ENCODE results near the gene RYR3. TPM values are rescaled to one million over a fixed set of nuclear protein-coding genes. Genes with fewer than 3 reads are reported as not detected.

RYR3 gene
- total and polyA plus RNA-seq, 10 of the 15 experiments (the other 5 are each of a cell fraction or from before 2014, with no cell fraction given) = under 0.01 to 0.44 (median 0.16) TPM; not detected in 5

DNA sequence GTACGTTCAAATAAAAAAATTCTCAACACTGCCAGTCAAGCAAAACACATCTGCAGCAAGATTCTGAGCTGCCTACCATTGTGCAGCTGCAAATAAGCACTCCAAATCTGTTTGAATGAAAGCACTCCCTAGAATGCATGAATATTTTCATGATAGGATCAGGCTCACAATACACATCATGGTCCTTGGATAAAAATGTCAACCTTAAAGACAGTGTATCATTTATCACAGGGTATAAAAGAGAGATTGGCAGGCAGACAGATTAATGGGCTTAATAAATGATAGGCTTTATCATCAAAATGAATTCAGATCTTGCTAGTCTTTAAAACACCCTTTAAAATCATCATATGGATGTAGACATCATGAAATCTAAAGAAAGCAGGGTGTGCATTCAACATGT, 9.2 kb downstream of the RYR3 start (continued):
- TF ChIP-seq SRF (IDR thresholded peaks at IDR 0.05; ENCODE audit: low read depth in 2 of 2, low read length in 2 of 2) = no peak

DNA sequence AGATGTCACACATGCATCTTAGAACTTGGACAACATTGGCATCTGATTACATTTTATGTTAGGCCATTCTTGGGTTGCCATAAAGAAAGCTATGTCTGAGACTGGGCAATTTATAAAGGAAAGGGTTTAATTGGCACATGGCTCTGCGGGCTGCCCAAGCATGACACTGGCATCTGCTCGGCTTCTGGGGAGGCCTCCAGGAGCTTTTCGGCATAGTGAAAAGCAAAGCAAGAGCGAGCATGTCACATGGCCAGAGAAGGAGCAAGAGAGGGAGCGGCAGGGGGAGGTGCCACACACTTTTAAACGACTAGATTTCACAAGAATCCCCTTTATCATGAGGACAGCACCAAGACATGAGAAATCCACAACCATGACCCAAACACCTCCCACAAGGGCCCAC, 11.3 kb downstream of the RYR3 start:
- no peak overlapping the region for H3K27ac ChIP-seq (ENCODE audit: control insufficient read depth, insufficient read depth)
- DNase-seq (ENCODE audit: low read depth, low spot score) (no peak), FAIRE-seq (no peak), ATAC-seq (no peak)
- no TSS peak for BruUV-seq (replicated peaks)
- H3K27me3 ChIP-seq (replicated peaks in 1 of 2; ENCODE audit: control insufficient read depth in 2 of 2, insufficient read depth in 2 of 2, low read length in 1 of 2) = peaks cover 0 to 5% of the 10 kb centered on the region in 2 experiments; a peak in 3 of 4 replicates
- in situ Hi-C loops (cut with MboI) (no loop called here), intact Hi-C loops (cut with micrococcal nuclease; ENCODE audit: unreplicated experiment) (no loop called here)
- no peak overlapping the region for H3K4me3 ChIP-seq
- ChIA-PET POLR2A (no interaction called here), SMC1A (ENCODE audit: uncharacterized antibody, unreplicated experiment) (interaction anchor here (1.3 to 2.5 kb wide), 2 partner anchors 9 to 22 kb away, joined by 6 to 20 read pairs; no protein-coding TSS in a partner anchor), RAD21 (ENCODE audit: unreplicated experiment) (interaction anchor here (1.7 to 2.7 kb wide), 2 partner anchors 9 to 22 kb away, joined by 8 to 13 read pairs; no protein-coding TSS in a partner anchor), CTCF (interaction anchor here (1.2 to 2.6 kb wide), 4 partner anchors 8 to 31 kb away, joined by 3 to 16 read pairs (median 6); no protein-coding TSS in a partner anchor)
- H3K9me3 ChIP-seq (replicated peaks; ENCODE audit: control insufficient read depth, insufficient read depth, low read length) = no peaks in the 10 kb centered on the region; the same call in 2 of the 3 replicates
- WGBS (ENCODE audit: insufficient coverage, insufficient replicate concordance, low lambda C conversion rate, missing lambda C conversion rate) = 46% methylated on average over 6 of the region's 6 CpGs
- H4K20me1 ChIP-seq (ENCODE audit: control insufficient read depth, insufficient read depth) = no peaks in the 10 kb centered on the region
- H3K9ac ChIP-seq (ENCODE audit: control insufficient read depth, insufficient read depth, low read length) = no peak overlapping the region
- no peak overlapping the region for H2AFZ ChIP-seq (ENCODE audit: control insufficient read depth, low read depth, low read length)
- H3K79me2 ChIP-seq (ENCODE audit: control insufficient read depth, insufficient read depth, low read length) = no peaks in the 10 kb centered on the region
- no peak overlapping the region for H3K4me2 ChIP-seq (ENCODE audit: control insufficient read depth, insufficient read depth)
- peaks cover 4% of the 10 kb centered on the region; the same call in 1 of the 2 replicates for H3K4me1 ChIP-seq (ENCODE audit: control insufficient read depth, insufficient read depth, low read length)
- H3K36me3 ChIP-seq (ENCODE audit: control insufficient read depth in 2 of 2, insufficient read depth in 2 of 2, low read length in 1 of 2) = no peaks in the 10 kb centered on the region
- no peak for TF ChIP-seq HDAC6 (IDR thresholded peaks at IDR 0.05; ENCODE audit: unreplicated experiment)
- TF ChIP-seq YBX1 (IDR thresholded peaks at IDR 0.05) = no peak
- no peak for TF ChIP-seq IKZF2 (IDR thresholded peaks at IDR 0.05)
- TF ChIP-seq, protein P1, sequence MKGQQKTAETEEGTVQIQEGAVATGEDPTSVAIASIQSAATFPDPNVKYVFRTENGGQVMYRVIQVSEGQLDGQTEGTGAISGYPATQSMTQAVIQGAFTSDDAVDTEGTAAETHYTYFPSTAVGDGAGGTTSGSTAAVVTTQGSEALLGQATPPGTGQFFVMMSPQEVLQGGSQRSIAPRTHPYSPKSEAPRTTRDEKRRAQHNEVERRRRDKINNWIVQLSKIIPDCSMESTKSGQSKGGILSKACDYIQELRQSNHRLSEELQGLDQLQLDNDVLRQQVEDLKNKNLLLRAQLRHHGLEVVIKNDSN (IDR thresholded peaks at IDR 0.05; ENCODE audit: borderline replicate concordance, extremely low read length, insufficient read depth, low read depth, low read length) = no peak
- TF ChIP-seq, protein P2, sequence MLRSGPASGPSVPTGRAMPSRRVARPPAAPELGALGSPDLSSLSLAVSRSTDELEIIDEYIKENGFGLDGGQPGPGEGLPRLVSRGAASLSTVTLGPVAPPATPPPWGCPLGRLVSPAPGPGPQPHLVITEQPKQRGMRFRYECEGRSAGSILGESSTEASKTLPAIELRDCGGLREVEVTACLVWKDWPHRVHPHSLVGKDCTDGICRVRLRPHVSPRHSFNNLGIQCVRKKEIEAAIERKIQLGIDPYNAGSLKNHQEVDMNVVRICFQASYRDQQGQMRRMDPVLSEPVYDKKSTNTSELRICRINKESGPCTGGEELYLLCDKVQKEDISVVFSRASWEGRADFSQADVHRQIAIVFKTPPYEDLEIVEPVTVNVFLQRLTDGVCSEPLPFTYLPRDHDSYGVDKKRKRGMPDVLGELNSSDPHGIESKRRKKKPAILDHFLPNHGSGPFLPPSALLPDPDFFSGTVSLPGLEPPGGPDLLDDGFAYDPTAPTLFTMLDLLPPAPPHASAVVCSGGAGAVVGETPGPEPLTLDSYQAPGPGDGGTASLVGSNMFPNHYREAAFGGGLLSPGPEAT (IDR thresholded peaks at IDR 0.05; ENCODE audit: low read depth) = no peak
- no peak for TF ChIP-seq SREBF2 (IDR thresholded peaks at IDR 0.05; ENCODE audit: low read length)
- TF ChIP-seq TARDBP (IDR thresholded peaks at IDR 0.05; ENCODE audit: borderline replicate concordance) = no peak
- no peak for TF ChIP-seq BCL11A (IDR thresholded peaks at IDR 0.05; ENCODE audit: low read depth, low read length)
- TF ChIP-seq NR2C1 (IDR thresholded peaks at IDR 0.05) = no peak
- TF ChIP-seq TCF3 (IDR thresholded peaks at IDR 0.05; ENCODE audit: borderline replicate concordance, insufficient read depth, low read depth, low read length) = no peak
- TF ChIP-seq MTA3 (IDR thresholded peaks at IDR 0.05; ENCODE audit: borderline replicate concordance, low read length) = no peak
- no peak for TF ChIP-seq SMC3 (IDR thresholded peaks at IDR 0.05; ENCODE audit: borderline replicate concordance, low read length)
- no peak for TF ChIP-seq ESRRA (IDR thresholded peaks at IDR 0.05; ENCODE audit: low read length)
- no peak for TF ChIP-seq ZSCAN29 (IDR thresholded peaks at IDR 0.05)
- no peak for TF ChIP-seq CEBPB (IDR thresholded peaks at IDR 0.05; ENCODE audit: borderline replicate concordance in 1 of 2, low read depth in 2 of 2, low read length in 2 of 2)
- TF ChIP-seq BRCA1 (IDR thresholded peaks at IDR 0.05; ENCODE audit: low read depth, low read length) = no peak
- no peak for TF ChIP-seq RFX5 (IDR thresholded peaks at IDR 0.05; ENCODE audit: low read depth, low read length)
- no peak for TF ChIP-seq ZNF217 (IDR thresholded peaks at IDR 0.05)
- no peak for TF ChIP-seq BACH1 (IDR thresholded peaks at IDR 0.05; ENCODE audit: borderline replicate concordance)
